ENCODE results near the gene NKAPL. TPM values are rescaled to one million over a fixed set of nuclear protein-coding genes. Genes with fewer than 3 reads are reported as not detected.

NKAPL gene
- total RNA-seq (2014; rRNA removed; shearing (Covaris generic)), result not detected in 2 replicates

- in situ Hi-C loops (cut with HindIII; ENCODE audit: low sequenced_read_pairs), result no loop called here
- peak; percentile 73 for DNase-seq (ENCODE audit: low spot score)
Observed at GRCh38 chr6:28258877-28259777, at the start of gene NKAPL. NKAPL (plus strand) TSS chr6:28259297; CDS start chr6:28259372, 75 bp downstream.

DNA sequence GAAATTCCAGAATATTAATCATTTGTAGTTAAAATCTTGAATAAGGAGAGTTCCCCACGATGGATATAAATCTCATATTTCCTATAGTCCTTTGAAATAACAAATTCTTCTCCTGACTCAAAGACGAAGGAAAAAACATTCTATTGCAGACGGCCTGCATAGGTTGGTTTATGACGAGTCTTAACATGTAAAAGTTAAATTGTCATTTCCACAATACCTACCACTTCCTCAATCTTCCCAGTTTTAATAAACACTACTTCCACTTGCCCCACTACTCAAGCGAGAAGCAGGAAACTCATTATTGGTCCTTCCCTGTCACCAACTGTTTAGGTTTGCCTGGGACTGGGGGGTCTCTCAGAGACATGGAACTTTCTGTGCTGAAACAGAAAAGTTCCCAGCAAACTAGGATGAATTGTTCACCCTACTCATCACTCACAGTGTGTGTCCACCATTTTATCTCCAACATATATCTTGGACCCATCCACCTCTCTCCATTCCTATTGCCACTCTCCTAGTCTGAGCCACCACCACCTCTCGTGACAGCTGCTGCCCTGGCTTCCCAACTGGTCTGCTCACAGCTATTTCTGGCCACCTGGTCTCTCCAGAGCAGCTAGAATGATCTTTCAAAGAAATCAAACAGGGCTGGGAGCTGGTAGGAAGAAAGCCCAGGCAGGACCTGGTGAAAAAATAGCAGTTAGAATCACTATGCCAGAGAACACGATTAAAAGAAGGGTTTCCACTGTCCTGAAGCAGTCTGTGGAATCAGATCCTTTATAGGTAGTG is 49.2 kb upstream of the NKAPL start:
- in situ Hi-C loops (cut with HindIII; ENCODE audit: low sequenced_read_pairs), result no loop called here
- DNase-seq (ENCODE audit: low spot score), result no peak

GRCh38 chr6:28211840-28212509 is 47.1 kb upstream of the NKAPL start:
- no peak for DNase-seq (ENCODE audit: low spot score)
- in situ Hi-C loops (cut with HindIII; ENCODE audit: low sequenced_read_pairs), result no loop called here

DNA sequence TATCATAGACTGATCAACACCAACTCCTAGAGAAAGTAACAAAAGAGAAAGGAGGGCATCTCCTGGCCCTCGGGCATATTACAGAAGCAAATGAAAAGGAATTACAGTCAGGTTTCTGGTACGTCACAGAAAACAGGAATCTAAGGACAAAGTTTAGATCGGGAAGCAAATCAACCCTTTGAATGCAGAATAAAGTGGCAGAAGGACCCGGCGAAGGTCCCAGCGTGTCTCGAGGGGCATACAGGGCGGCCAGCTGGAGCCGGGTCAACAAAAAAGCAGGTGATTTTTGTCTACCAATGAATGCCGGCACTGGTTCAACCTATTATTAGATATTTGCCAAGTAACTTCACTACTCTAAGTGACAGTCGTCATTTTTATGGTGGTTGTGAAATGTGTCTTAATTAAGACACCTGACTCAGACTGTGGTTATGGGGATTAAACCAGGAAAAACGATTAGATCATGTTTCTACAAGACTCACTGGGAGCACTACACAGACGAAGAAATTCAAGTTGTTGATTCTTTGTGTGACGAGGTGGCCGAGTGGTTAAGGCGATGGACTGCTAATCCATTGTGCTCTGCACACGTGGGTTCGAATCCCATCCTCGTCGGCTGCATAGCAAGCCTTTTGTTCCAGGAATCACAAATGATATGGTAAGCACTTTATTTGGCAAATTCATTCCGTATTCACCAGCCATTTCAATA is 46.4 kb upstream of the NKAPL start:
- in situ Hi-C loops (cut with HindIII; ENCODE audit: low sequenced_read_pairs), result no loop called here
- peak; percentile 47 for DNase-seq (ENCODE audit: low spot score)

- no peak for DNase-seq (ENCODE audit: low spot score)
- in situ Hi-C loops (cut with HindIII; ENCODE audit: low sequenced_read_pairs), result no loop called here
Observed at GRCh38 chr6:28213213-28213523, 45.9 kb upstream of the NKAPL start.

DNA sequence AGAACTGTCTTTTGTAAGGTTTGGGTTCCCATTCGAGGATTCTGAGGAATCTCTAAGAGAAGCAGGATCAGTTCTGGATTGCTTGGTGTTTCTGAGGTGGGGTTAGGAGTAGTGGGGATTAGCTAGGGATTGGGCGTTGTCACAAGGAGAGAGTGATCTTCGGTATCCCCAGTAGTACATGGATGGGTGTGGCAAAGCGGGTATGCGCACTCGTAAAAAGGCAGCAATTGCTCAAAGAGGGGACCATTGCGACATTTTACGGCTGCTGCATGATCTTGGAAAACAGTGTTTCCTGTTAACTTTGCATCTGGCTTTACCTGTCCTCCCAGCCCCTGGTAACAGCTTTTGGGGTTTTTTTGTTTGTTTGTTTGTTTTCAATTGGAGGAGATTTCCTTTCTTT is 43.7 kb upstream of the NKAPL start:
- DNase-seq (ENCODE audit: low spot score), result no peak
- in situ Hi-C loops (cut with HindIII; ENCODE audit: low sequenced_read_pairs), result no loop called here

GRCh38 chr6:28217890-28218289 is 41.2 kb upstream of the NKAPL start:
- no peak for DNase-seq (ENCODE audit: low spot score)
- in situ Hi-C loops (cut with HindIII; ENCODE audit: low sequenced_read_pairs), result no loop called here

- in situ Hi-C loops (cut with HindIII; ENCODE audit: low sequenced_read_pairs), result no loop called here
- DNase-seq (ENCODE audit: low spot score), result peak; percentile 69
Observed at GRCh38 chr6:28218312-28219248, 40.5 kb upstream of the NKAPL start.

- no peak for DNase-seq (ENCODE audit: low spot score)
- in situ Hi-C loops (cut with HindIII; ENCODE audit: low sequenced_read_pairs), result no loop called here
Observed at GRCh38 chr6:28220257-28221133, 38.6 kb upstream of the NKAPL start.

DNA sequence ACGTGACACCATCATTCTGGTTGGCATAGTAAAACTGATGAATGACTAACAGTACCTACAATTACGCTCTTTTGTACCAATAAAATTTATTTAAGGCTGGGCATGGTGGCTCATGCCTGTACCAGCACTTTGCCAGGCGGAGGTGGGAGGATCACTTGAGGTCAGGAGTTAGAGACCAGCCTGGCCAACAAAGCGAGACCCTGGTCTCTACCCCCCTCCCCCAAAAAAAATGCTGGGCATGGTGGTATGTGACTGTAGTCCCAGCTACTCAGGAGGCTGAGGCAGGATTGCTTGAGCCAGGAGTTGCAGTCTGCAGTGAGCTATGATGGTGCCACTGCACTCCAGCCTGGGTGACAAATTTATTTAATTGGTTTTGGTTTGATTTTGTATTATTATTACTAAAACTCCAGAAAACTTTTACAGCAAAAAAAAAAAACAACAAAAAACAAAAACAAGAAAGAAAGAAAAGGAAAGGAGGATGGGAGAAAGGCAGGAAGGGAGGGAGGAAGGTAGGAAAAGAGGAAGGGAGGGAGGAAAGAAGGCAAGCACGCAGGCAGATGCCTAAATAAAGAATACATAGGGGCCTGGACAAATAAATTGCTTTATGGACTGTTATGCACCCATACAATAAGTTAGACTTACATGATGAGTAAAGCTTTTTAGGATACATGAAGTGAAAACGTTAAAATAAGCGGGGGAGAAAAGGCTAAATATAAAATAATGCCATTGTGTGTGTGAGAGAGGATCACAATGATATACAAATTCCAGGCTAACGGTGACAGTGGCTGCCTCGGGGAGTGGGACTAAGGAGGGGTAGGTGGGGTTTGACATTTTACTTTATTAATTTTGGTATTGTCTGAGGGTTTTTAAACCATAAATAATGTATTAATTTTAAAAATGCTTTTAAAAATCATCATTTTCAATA is 34.7 kb upstream of the NKAPL start:
- in situ Hi-C loops (cut with HindIII; ENCODE audit: low sequenced_read_pairs), result no loop called here
- DNase-seq (ENCODE audit: low spot score), result no peak

DNA sequence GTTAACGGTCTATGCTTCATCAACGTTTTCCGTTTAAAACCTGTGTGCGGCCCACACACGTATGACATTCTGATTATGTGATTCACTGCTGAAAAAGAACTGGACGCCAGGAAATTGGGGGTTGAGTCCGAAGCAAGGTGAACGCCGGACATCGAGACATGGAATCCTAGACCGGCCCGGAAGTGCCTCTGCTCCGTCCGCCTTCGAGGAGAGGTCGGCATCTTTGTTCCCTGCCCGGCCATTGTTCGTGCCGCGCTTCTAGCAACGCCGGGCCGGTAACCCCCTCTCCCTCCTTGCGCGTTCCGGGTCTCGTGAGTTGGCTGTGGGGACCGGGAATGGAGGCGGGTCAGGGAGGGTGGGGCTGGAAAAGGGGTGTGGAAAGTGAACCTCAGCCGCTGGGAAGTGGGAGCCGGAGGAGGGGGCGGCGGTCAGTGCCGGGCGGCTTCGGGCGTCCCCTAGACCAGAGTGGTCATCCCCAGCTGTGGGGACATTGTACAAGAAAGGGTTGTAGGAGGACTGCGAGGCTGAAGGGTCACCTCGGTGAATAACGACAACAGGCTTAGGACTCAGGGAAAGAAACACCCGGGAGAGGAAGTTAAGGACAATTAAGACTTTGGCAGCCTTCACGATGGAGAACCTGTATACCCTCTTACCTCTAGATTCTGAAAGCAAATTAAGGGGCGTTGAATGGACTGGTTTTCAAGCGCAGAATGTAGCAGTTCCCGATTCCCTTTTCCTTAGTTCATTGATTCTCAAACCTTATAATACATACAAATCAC is 33.9 kb upstream of the NKAPL start, which contains the start of gene ZSCAN9:
Gene ZSCAN9 (plus strand): TSS at position 220 of the 779 bp plus-strand sequence. CDS start 1,810 bp downstream, outside the sequence.
- in situ Hi-C loops (cut with HindIII; ENCODE audit: low sequenced_read_pairs), result no loop called here
- peak; percentile 94 for DNase-seq (ENCODE audit: low spot score)

- no peak for DNase-seq (ENCODE audit: low spot score)
- in situ Hi-C loops (cut with HindIII; ENCODE audit: low sequenced_read_pairs), result no loop called here
Observed at GRCh38 chr6:28226460-28226859, 32.6 kb upstream of the NKAPL start.

DNA sequence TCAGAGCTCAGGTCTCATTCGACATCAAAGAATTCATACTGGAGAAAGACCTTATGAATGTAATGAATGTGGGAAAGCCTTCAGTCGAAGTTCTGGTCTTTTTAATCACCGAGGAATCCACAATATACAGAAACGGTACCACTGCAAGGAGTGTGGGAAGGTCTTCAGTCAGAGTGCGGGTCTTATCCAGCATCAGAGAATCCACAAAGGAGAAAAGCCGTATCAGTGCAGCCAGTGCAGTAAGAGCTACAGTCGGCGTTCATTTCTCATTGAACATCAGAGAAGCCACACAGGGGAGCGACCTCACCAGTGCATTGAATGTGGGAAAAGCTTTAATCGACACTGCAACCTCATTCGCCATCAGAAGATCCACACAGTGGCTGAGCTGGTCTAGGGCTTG is 26.3 kb upstream of the NKAPL start:
- no peak for DNase-seq (ENCODE audit: low spot score)
- in situ Hi-C loops (cut with HindIII; ENCODE audit: low sequenced_read_pairs), result no loop called here

- in situ Hi-C loops (cut with HindIII; ENCODE audit: low sequenced_read_pairs), result no loop called here
- no peak for DNase-seq (ENCODE audit: low spot score)
Observed at GRCh38 chr6:28235912-28236452, 23.1 kb upstream of the NKAPL start.

GRCh38 chr6:28239636-28240035 is 19.5 kb upstream of the NKAPL start:
- in situ Hi-C loops (cut with HindIII; ENCODE audit: low sequenced_read_pairs), result no loop called here

More at GRCh38 chr6:28239636-28240035, 19.5 kb upstream of the NKAPL start:
- DNase-seq (ENCODE audit: low spot score), result no peak
